Hematopoietic multipotent progenitor cell treated with erythropoietin and hydrocortisone succinate and interleukin-3 and kit ligand, for 8 days (in vitro differentiated cells): ENCODE data around the gene ARFGAP3.

Experiments used
- DNase-seq: peaks from one replicate; pipeline ENCODE4 v3.0.0-alpha.2; 2015

Gene ARFGAP3

GRCh38 chr22:42819412-42820044 is 37.5 kb downstream of the ARFGAP3 start:
- no peak for DNase-seq

- DNase-seq: no peak
These were observed 39.5 kb downstream of the ARFGAP3 start for GRCh38 chr22:42817556-42817955.

GRCh38 chr22:42816336-42816735 is 40.7 kb downstream of the ARFGAP3 start:
- DNase-seq: no peak

- no peak for DNase-seq
These were observed 42.5 kb downstream of the ARFGAP3 start for GRCh38 chr22:42814616-42815015.

GRCh38 chr22:42814215-42814614 is 42.9 kb downstream of the ARFGAP3 start:
- DNase-seq: peak; percentile 98

GRCh38 chr22:42813501-42813900 is 43.6 kb downstream of the ARFGAP3 start:
- DNase-seq: no peak

- DNase-seq: no peak
These were observed 45.6 kb downstream of the ARFGAP3 start for GRCh38 chr22:42811459-42811858.

GRCh38 chr22:42808521-42808920 is 48.6 kb downstream of the ARFGAP3 start:
- no peak for DNase-seq

- DNase-seq: no peak
These were observed 49.9 kb downstream of the ARFGAP3 start for GRCh38 chr22:42807185-42807584.

- no peak for DNase-seq
These were observed 50.9 kb downstream of the ARFGAP3 start for GRCh38 chr22:42805998-42806830.

- DNase-seq: no peak
These were observed 51.8 kb downstream of the ARFGAP3 start for GRCh38 chr22:42805016-42805997.

GRCh38 chr22:42803389-42803788 is 53.7 kb downstream of the ARFGAP3 start:
- no peak for DNase-seq

GRCh38 chr22:42801252-42802080 is 55.6 kb downstream of the ARFGAP3 start:
- no peak for DNase-seq

- DNase-seq: no peak
These were observed 56.4 kb downstream of the ARFGAP3 start for GRCh38 chr22:42800451-42801251.

- DNase-seq: peak; percentile 43
These were observed 57.3 kb downstream of the ARFGAP3 start for GRCh38 chr22:42799461-42800405.

- DNase-seq: no peak
These were observed 58.0 kb downstream of the ARFGAP3 start for GRCh38 chr22:42799061-42799460.

- DNase-seq: no peak
These were observed 60.1 kb downstream of the ARFGAP3 start for GRCh38 chr22:42797011-42797410.

- DNase-seq: no peak
These were observed 61.0 kb downstream of the ARFGAP3 start for GRCh38 chr22:42796081-42796480.

GRCh38 chr22:42794551-42795510 is 62.2 kb downstream of the ARFGAP3 start:
- DNase-seq: no peak
